HepG2 (cell line): Measurements from ENCODE around the gene SPTA1.

ENCODE experiments used
- BRCA1 ChIP-seq: sonication (generic); formaldehyde crosslinking; IDR thresholded peaks from 2 replicates; pipeline ENCODE4 v1.4.0; 2020; ENCODE audit warnings: missing genetic modification reagents
- CTCF ChIP-seq: sonication (generic); formaldehyde crosslinking; IDR thresholded peaks from 2 replicates; pipeline ENCODE4 v1.5.0; 2020; ENCODE audit warnings: mild to moderate bottlenecking, missing genetic modification reagents, moderate library complexity
- GTF2F1 ChIP-seq: fragments of 150-350 bp; IDR thresholded peaks from 2 replicates; pipeline ENCODE4 v1.6.1; 2014; ENCODE audit warnings: low read length
- JUND ChIP-seq: sonication (generic); formaldehyde crosslinking; IDR thresholded peaks from 2 replicates; pipeline ENCODE4 v1.8.0; 2022; ENCODE audit warnings: mild to moderate bottlenecking, missing genetic modification reagents
- POLR2AphosphoS2 ChIP-seq: IDR thresholded peaks from 2 replicates; pipeline ENCODE4 v1.6.1; 2011; ENCODE audit warnings: low read depth, low read length, improper control_type of control experiment
- ZNF136 ChIP-seq: sonication (generic); formaldehyde crosslinking; IDR thresholded peaks from 2 replicates; pipeline ENCODE4 v1.8.1; 2022; ENCODE audit warnings: low read depth, mild to moderate bottlenecking, moderate library complexity, missing genetic modification reagents
- ZNF382 ChIP-seq: sonication (generic); formaldehyde crosslinking; IDR thresholded peaks from 2 replicates; pipeline ENCODE4 v1.5.0; 2020; ENCODE audit warnings: missing genetic modification reagents, mild to moderate bottlenecking, borderline replicate concordance
- TF ChIP-seq, protein P1 (sequence below): sonication (generic); formaldehyde crosslinking; IDR thresholded peaks from 2 replicates; pipeline ENCODE4 v1.9.0; 2022; ENCODE audit warnings: missing genetic modification reagents, mild to moderate bottlenecking, borderline replicate concordance

- no peak for TF ChIP-seq GTF2F1
- no peak for TF ChIP-seq ZNF382 (CRISPR knock-in tag)
- no peak for TF ChIP-seq CTCF (CRISPR knock-in tag)
- TF ChIP-seq, protein P1, sequence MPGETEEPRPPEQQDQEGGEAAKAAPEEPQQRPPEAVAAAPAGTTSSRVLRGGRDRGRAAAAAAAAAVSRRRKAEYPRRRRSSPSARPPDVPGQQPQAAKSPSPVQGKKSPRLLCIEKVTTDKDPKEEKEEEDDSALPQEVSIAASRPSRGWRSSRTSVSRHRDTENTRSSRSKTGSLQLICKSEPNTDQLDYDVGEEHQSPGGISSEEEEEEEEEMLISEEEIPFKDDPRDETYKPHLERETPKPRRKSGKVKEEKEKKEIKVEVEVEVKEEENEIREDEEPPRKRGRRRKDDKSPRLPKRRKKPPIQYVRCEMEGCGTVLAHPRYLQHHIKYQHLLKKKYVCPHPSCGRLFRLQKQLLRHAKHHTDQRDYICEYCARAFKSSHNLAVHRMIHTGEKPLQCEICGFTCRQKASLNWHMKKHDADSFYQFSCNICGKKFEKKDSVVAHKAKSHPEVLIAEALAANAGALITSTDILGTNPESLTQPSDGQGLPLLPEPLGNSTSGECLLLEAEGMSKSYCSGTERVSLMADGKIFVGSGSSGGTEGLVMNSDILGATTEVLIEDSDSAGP (CRISPR knock-in tag) = no peak
- no peak for TF ChIP-seq POLR2AphosphoS2
- TF ChIP-seq JUND (CRISPR knock-in tag) = no peak
- no peak for TF ChIP-seq BRCA1 (CRISPR knock-in tag)
- TF ChIP-seq ZNF136 (CRISPR knock-in tag) = no peak
Observed at GRCh38 chr1:158675563-158676323, 10.8 kb downstream of the SPTA1 start.
